ENCODE data around the gene AJAP1.

GRCh38 chr1:4699376-4700301, 45.2 kb downstream of the AJAP1 start:
- no peak for TF ChIP-seq SMC3 (IDR thresholded peaks at IDR 0.05; ENCODE audit: borderline replicate concordance, low read length)
- TF ChIP-seq RAD21 (IDR thresholded peaks at IDR 0.05; ENCODE audit: insufficient read depth, low read depth, low read length), result no peak
- no peak for TF ChIP-seq CEBPB (IDR thresholded peaks at IDR 0.05; ENCODE audit: borderline replicate concordance in 1 of 2, low read depth in 2 of 2, low read length in 2 of 2)
- no peak for TF ChIP-seq ZBTB33 (IDR thresholded peaks at IDR 0.05)
- TF ChIP-seq SRF (IDR thresholded peaks at IDR 0.05; ENCODE audit: low read depth in 2 of 2, low read length in 2 of 2), result no peak
- TF ChIP-seq POLR2AphosphoS5 (IDR thresholded peaks at IDR 0.05; ENCODE audit: low read length), result no peak
- no peak for TF ChIP-seq ZNF274 (IDR thresholded peaks at IDR 0.05; ENCODE audit: insufficient read depth, insufficient read length)
- TF ChIP-seq SREBF1 (IDR thresholded peaks at IDR 0.05; ENCODE audit: low read length), result no peak
